Stimulated activated CD4-positive, alpha-beta T cell treated with anti-CD3 and anti-CD28 coated beads, Interleukin-1b, Interleukin-23, amount 100 ng/mL, for 24 hours (primary cell): ENCODE results near the gene BAZ1B.
"Not testable (repeated sequence)": the region's sequence is repeated elsewhere in the genome, so short reads cannot be mapped to it uniquely, and the experiment has no call there.

ENCODE experiments used
- DNase-seq, 4 experiments: peaks; one replicate each; pipeline ENCODE4 v3.0.0-alpha.2; 2020; ENCODE audit warnings: low read depth in 4 of 4, low spot score in 1 of 4

BAZ1B gene

DNA sequence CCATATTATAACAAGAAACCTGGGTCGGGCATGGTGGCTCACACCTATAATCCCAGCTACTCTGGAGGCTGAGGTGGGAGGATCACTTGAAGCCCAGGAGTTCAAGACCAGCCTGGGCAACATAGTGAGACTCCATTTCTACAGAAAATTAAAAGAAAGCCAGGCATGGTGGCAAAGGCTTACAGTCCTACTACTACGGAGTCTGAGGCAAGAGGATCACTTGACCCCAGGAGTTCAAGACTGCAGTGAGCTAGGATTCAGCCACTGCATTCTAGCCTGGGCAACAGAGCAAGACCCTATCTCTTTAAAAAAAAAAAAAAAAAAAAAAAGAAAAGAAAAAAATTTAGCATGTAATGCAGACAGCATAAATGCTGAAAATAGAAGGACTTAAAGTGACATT, 16.4 kb upstream of the BAZ1B start:
- DNase-seq, result not testable (repeated sequence)

- DNase-seq, result no peak
Observed at GRCh38 chr7:73537051-73537450, 15.0 kb upstream of the BAZ1B start.

- no peak for DNase-seq
Observed at GRCh38 chr7:73536479-73536878, 14.4 kb upstream of the BAZ1B start.

GRCh38 chr7:73535918-73536317, 13.8 kb upstream of the BAZ1B start:
- not testable (repeated sequence) for DNase-seq

DNA sequence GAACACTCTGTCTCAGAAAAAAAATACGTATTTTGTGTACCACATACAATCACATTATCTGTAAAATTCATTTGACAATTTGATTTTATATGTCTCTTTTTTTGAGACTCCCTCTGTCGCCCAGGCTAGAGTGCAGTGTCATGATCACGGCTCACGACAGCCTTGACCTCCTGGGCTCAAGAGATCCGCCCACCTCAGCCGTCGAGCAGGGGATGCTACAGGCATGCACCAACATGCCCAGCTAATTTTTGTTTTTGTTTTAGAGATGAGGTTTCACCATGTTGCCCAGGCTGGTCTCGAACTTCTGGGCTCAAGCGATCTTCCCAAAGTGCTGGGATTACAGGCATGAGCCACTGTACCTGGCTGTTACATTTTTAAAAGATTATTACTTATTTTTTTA, 11.6 kb upstream of the BAZ1B start:
- DNase-seq, result no peak

- DNase-seq, result no peak
Observed at GRCh38 chr7:73532224-73532623, 10.1 kb upstream of the BAZ1B start.

GRCh38 chr7:73530800-73531199, 8.7 kb upstream of the BAZ1B start:
- no peak for DNase-seq

DNA sequence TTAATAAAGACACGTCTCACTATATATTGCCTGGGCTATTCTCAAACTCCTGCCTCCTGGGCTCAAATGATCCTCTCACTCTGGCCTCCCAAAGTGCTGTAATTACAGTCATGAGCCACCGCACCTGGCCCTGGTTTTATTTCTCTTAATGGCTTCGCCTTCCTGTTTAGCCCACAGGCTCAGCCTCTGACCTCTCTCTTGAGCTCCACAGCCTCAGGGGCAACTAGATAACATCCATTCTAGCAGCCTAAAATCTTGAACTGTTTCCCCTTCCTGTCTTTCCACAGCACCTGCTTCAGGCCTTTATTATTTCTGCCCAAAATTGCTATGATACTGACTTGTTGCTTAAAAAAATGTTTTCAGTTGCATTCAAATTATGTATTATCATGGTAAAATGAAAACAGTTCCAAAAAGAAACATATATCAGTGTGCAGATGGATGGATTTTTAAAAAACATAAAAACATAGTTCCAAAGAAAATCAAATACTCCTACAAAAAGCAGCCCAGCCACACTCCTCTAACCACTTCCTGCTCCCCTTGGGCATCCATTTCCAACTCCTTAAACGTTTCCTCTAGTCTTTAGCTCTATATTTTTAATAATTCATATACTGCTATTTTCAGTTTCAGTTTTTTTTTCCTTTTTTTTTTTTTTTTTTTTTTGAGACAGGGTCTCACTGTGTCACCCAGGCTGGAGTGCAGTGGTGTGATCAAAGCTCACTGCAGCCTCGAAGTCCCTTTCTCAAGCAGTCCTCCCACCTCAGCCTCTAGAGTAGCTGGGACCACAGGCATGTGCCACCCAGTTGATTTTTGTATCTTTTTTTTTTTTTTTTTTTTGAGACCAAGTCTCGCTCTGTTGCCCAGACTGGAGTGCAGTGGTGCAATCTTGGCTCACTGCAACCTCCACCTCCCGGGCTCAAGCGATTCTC, 5.1 kb upstream of the BAZ1B start:
- no peak for DNase-seq

DNA sequence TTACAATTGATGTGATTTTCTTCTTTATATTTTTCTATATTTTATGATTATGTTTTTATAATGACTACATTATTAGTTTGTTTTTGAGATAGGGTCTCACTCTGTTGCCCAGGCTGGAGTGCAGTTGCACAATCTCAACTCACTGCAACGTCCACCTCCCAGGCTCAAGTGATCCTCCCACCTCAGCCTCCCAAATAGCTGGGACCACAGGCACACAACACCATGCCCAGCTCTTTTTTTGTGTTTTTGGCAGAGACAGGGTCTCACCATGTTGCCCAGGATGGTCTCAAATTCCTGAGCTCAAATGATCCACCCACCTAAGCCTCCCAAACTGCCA, 4.0 kb upstream of the BAZ1B start:
- DNase-seq, result not testable (repeated sequence)

DNA sequence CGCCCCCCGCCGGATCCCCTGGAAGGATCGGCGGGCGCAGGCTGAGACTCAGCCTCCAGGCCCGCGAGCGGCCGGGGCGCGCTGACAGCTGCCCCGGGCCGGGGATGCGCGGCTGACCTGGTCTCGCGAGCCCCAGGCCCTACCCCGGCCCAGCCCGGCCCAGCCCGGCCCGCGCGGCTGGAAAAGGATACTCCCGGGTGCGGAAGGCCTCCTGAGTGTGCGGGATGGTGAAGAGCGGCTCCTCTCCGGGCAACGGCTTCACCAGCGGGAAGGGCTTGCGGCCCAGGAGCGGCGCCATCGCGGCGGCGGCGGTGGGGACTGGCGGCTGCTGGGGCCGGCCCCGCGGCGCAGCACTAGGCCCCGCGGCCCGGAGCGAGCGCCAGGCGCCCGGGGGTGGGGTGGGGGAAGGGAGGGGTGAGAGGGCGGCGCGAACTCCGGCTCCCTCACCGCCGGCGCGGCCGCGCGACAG, 423 bp downstream of the BAZ1B start:
- DNase-seq, result peak; percentile 38 to 68 (median 44)

GRCh38 chr7:73520673-73521635, 1.1 kb downstream of the BAZ1B start:
- no peak for DNase-seq

- DNase-seq, result no peak
Observed at GRCh38 chr7:73519867-73520672, 2.0 kb downstream of the BAZ1B start.

DNA sequence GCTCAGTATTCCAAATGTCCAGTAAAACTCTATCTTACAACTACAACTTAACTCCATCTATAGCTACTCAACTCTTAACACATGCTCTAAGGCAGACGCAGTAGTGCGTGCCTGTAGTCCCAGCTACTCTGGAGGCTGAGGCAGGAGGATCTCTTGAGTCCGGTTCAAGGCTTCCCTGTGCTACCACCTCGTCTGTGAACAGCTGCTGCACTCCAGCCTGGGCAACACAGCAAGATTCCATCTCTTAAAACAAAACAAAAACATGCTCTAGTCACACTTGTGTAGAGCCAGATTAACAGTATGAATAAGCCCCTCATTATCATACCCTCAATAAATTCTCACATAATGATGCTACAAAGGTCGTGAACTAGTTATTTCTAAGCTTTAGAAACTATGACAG, 3.6 kb downstream of the BAZ1B start:
- no peak for DNase-seq

- DNase-seq, result no peak
Observed at GRCh38 chr7:73517241-73517995, 4.7 kb downstream of the BAZ1B start.

DNA sequence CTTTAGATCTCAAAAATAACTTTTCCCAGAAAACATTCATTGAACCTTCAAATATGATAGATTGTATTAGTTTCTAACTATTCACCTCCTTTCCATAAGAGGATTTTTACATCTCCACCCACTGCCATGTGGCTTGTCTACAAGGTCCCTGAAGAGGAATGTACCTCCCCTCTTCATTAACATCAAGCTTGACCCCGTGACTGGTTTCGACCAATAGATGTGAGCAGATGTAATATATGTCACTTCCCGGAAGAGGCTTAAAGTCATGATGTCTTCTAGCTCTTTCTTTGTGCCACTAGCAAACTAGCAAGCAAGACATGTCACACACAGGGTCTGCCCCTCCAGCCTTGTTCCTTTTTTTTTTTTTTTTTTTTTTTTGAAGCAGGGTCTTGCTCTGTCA, 6.9 kb downstream of the BAZ1B start:
- DNase-seq, result no peak

- DNase-seq, result no peak
Observed at GRCh38 chr7:73512018-73512780, 9.9 kb downstream of the BAZ1B start.

DNA sequence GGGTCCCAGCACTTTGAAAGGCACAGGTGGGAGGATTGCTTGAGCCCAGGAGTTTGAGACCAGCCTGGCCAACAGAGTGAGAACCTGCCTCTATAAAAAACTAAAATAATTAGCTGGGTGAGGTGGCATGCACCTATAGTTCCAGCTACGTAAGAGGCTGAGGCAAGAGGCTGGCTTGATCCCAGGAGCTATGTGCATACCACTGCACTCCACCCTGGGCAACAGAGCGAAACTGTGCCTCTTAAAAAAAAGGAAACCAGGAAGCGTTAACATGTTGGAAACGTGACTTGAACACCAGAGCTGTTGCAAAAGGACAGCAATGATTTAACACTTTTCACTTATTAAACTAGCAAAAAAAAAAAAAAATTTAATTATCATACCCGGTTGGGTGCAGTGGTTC, 12.6 kb downstream of the BAZ1B start:
- no peak for DNase-seq

DNA sequence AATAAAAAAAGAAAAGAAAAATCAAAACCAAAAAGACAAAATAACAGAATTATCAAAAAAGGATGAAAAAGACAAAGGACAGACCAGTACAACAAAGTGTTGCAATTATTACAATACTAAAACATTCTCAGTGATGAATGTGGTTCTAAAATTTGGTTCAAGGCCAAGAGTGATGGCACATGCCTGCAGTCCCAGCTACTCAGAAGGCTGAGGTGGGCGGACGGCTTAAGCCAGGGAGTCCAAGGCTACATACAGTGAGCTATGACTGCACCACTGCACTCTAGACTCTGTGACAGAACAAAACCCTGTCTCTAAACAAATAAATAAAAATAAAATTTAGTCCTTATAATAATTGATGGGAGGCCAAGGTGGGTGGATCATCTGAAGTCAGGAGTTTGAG, 14.5 kb downstream of the BAZ1B start:
- DNase-seq, result no peak

- no peak for DNase-seq
Observed at GRCh38 chr7:73504920-73505319, 17.2 kb downstream of the BAZ1B start.

GRCh38 chr7:73504017-73504416, 18.1 kb downstream of the BAZ1B start:
- no peak for DNase-seq
